GM15510 (cell line): Measurements from ENCODE around the gene EEF1A2.

Experiments used
- POLR2A ChIP-seq: IDR thresholded peaks from 3 replicates; pipeline ENCODE4 v1.6.1; 2011; ENCODE audit warnings: borderline replicate concordance; ENCODE audit not compliant: insufficient read length; ENCODE audit errors: extremely low read depth

Gene EEF1A2

GRCh38 chr20:63439866-63440265, 59.0 kb downstream of the EEF1A2 start:
- no peak for TF ChIP-seq POLR2A

- no peak for TF ChIP-seq POLR2A
These were observed 60.8 kb downstream of the EEF1A2 start for GRCh38 chr20:63438121-63438520.
